ENCODE results near the gene ACSL4. TPM values are rescaled to one million over a fixed set of nuclear protein-coding genes. Genes with fewer than 3 reads are reported as not detected.

The ACSL4 gene
- total RNA-seq, 1 experiment from 2014 or later = 38.3 TPM

DNA sequence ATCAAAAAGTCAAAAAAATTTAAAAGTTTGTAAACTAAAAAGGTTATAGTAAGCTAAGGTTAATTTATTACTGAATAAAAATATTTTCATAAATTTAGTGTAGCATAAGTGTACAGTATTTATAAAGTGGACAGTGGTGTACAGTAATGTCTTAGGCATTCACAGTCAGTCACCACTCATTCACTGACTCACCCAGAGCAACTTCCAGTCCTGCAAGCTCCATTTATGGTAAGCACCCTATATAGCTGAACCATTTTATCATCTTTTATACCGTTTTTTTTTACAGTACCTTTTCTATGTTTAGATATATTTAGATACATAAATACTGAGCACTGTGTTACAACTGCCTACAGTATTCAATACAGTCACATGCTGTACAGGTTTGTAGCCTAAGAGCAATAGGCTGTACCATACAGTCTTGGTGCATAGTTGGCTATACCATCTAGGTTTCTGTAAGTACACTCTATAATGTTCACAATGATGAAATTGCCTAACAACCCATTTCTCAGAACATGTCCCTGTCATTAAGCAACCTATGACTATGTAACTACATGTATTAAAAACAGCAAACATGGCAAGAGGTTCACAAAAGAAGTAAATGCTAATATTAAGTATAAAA is 18.6 kb downstream of the ACSL4 start:
- TF ChIP-seq, protein P1, sequence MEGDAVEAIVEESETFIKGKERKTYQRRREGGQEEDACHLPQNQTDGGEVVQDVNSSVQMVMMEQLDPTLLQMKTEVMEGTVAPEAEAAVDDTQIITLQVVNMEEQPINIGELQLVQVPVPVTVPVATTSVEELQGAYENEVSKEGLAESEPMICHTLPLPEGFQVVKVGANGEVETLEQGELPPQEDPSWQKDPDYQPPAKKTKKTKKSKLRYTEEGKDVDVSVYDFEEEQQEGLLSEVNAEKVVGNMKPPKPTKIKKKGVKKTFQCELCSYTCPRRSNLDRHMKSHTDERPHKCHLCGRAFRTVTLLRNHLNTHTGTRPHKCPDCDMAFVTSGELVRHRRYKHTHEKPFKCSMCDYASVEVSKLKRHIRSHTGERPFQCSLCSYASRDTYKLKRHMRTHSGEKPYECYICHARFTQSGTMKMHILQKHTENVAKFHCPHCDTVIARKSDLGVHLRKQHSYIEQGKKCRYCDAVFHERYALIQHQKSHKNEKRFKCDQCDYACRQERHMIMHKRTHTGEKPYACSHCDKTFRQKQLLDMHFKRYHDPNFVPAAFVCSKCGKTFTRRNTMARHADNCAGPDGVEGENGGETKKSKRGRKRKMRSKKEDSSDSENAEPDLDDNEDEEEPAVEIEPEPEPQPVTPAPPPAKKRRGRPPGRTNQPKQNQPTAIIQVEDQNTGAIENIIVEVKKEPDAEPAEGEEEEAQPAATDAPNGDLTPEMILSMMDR (IDR thresholded peaks at IDR 0.05; ENCODE audit: insufficient read depth in 1 of 2, low read depth in 1 of 2, low read length in 1 of 2, severe bottlenecking in 1 of 2, unreplicated experiment in 1 of 2) = no peak
- CTCF ChIA-PET = interaction anchor here (2.9 kb wide), 1 partner anchor 142 kb away, joined by 84 read pairs; no protein-coding TSS in a partner anchor

DNA sequence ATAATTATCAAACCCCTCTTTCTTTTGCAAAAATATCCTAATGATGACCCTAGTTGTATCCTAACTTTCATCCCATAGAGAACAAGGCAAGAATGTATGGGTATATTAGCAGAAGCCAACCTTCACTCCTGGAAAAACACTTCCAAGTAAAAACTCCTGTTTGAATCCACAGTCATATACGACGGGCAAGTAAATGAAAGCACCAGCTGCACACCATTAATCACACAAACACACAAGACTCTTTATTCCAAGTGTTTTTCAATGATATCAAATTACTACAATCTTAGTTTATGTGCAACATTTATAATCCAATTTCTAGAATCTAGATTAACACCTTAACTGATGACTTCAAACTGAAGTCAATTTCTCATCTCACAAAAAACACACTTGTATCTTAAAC is 22.9 kb downstream of the ACSL4 start:
- POLR2A ChIA-PET = no interaction called here
- no peaks in the 10 kb centered on the region for H3K27me3 ChIP-seq (replicated peaks; ENCODE audit: control insufficient read depth, insufficient read depth, low read length)
- no peaks in the 10 kb centered on the region for H3K4me1 Mint-ChIP-seq (ENCODE audit: low read depth, unreplicated experiment)
- DNase-seq = no peak
- no peak overlapping the region for H3K4me3 ChIP-seq (ENCODE audit: low read depth, low read length)
- intact Hi-C loops (cut with micrococcal nuclease; ENCODE audit: unreplicated experiment) = no loop called here
- no peaks in the 10 kb centered on the region for H3K36me3 ChIP-seq (ENCODE audit: control insufficient read depth, insufficient read depth, low read length)
- H3K9me3 Mint-ChIP-seq (ENCODE audit: unreplicated experiment) = no peaks in the 10 kb centered on the region
- no peaks in the 10 kb centered on the region for H3K36me3 Mint-ChIP-seq (ENCODE audit: insufficient read depth, unreplicated experiment)
- TF ChIP-seq, protein P1 (IDR thresholded peaks at IDR 0.05; ENCODE audit: insufficient read depth in 1 of 2, low read depth in 1 of 2, low read length in 1 of 2, severe bottlenecking in 1 of 2, unreplicated experiment in 1 of 2) = no peak
- BruUV-seq (replicated peaks) = no TSS peak
- H3K27ac Mint-ChIP-seq (ENCODE audit: unreplicated experiment) = no peak overlapping the region
- H3K4me1 ChIP-seq = peaks cover 3% of the 10 kb centered on the region; the same call in 1 of the 2 replicates
- CTCF ChIA-PET = no interaction called here
- H3K9me3 ChIP-seq = no peaks in the 10 kb centered on the region
- H3K27me3 Mint-ChIP-seq (ENCODE audit: insufficient read depth, unreplicated experiment) = no peaks in the 10 kb centered on the region
- no peak overlapping the region for H3K4me3 Mint-ChIP-seq (ENCODE audit: unreplicated experiment)

More for the DNA sequence above, 18.6 kb downstream of the ACSL4 start:
- Mint-ChIP-seq H3K9me3 (ENCODE audit: unreplicated experiment) (no peaks in the 10 kb centered on the region), H3K36me3 (ENCODE audit: insufficient read depth, unreplicated experiment) (no peaks in the 10 kb centered on the region), H3K4me1 (ENCODE audit: low read depth, unreplicated experiment) (no peaks in the 10 kb centered on the region), H3K27me3 (ENCODE audit: insufficient read depth, unreplicated experiment) (no peaks in the 10 kb centered on the region), H3K4me3 (ENCODE audit: unreplicated experiment) (no peak overlapping the region), H3K27ac (ENCODE audit: unreplicated experiment) (no peak overlapping the region)
- no peak for DNase-seq
- POLR2A ChIA-PET = no interaction called here
- H3K36me3 ChIP-seq (ENCODE audit: control insufficient read depth, insufficient read depth, low read length) = no peaks in the 10 kb centered on the region
- intact Hi-C loops (cut with micrococcal nuclease; ENCODE audit: unreplicated experiment) = no loop called here
- peaks cover 3% of the 10 kb centered on the region; the same call in 1 of the 2 replicates for H3K4me1 ChIP-seq
- no peaks in the 10 kb centered on the region for H3K27me3 ChIP-seq (replicated peaks; ENCODE audit: control insufficient read depth, insufficient read depth, low read length)
- no peaks in the 10 kb centered on the region for H3K9me3 ChIP-seq
- no TSS peak for BruUV-seq (replicated peaks)
- H3K4me3 ChIP-seq (ENCODE audit: low read depth, low read length) = no peak overlapping the region

DNA sequence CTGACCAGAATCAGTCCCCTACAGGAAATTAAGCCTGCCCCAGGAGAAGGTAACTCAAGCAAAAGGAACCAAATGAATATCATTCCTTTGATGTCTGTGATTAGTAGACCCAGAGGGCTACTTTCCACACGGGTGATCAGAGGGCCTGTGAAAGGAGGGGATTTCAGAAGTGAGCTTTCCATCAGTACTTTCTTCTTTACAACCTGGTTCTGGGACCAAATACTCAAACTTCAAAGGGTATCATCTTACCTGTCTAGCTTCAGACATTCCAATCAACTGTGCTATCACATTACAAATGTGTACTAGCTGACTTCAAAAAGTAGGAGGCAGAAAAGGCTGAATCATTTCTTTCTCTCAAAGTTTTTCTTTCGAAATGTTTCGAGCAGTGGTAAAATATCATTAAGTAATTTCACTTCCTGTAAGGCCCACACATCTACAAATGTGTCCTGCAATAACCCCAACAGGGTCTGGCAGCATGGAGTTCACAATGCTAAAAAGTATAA is 23.9 kb downstream of the ACSL4 start:
- no peaks in the 10 kb centered on the region for H3K36me3 ChIP-seq (ENCODE audit: control insufficient read depth, insufficient read depth, low read length)
- no peaks in the 10 kb centered on the region for H3K9me3 ChIP-seq
- BruUV-seq (replicated peaks) = no TSS peak
- Mint-ChIP-seq H3K36me3 (ENCODE audit: insufficient read depth, unreplicated experiment) (no peaks in the 10 kb centered on the region), H3K4me3 (ENCODE audit: unreplicated experiment) (no peak overlapping the region), H3K27ac (ENCODE audit: unreplicated experiment) (no peak overlapping the region), H3K4me1 (ENCODE audit: low read depth, unreplicated experiment) (no peaks in the 10 kb centered on the region), H3K27me3 (ENCODE audit: insufficient read depth, unreplicated experiment) (no peaks in the 10 kb centered on the region), H3K9me3 (ENCODE audit: unreplicated experiment) (no peaks in the 10 kb centered on the region)
- POLR2A ChIA-PET = no interaction called here
- H3K4me3 ChIP-seq (ENCODE audit: low read depth, low read length) = no peak overlapping the region
- DNase-seq = peak; percentile 30
- H3K27me3 ChIP-seq (replicated peaks; ENCODE audit: control insufficient read depth, insufficient read depth, low read length) = no peaks in the 10 kb centered on the region
- H3K4me1 ChIP-seq = peaks cover 3% of the 10 kb centered on the region; the same call in 1 of the 2 replicates
- TF ChIP-seq, protein P1 (IDR thresholded peaks at IDR 0.05; ENCODE audit: insufficient read depth in 1 of 2, low read depth in 1 of 2, low read length in 1 of 2, severe bottlenecking in 1 of 2, unreplicated experiment in 1 of 2) = no peak
- CTCF ChIA-PET = interaction anchor here (1.3 to 1.4 kb wide), 2 partner anchors 148 to 182 kb away, joined by 5 read pairs; no protein-coding TSS in a partner anchor
- intact Hi-C loops (cut with micrococcal nuclease; ENCODE audit: unreplicated experiment) = no loop called here

Measured in Caco-2 (cell line).